T-helper 2 cell treated with Interferon-gamma antibody and Interleukin-4, amounts not matched to agents 5 μg/mL and 100 μg/mL, for 36 hours (primary cell): ENCODE measurements around the gene F2RL1.
"Not testable (repeated sequence)": the region's sequence is repeated elsewhere in the genome, so short reads cannot be mapped to it uniquely, and the experiment has no call there.

Source experiments
- DNase-seq: peaks from one replicate; pipeline ENCODE4 v3.0.0; 2021; ENCODE audit warnings: low spot score
- H3K27ac Mint-ChIP-seq: one replicate; pipeline ENCODE4 v1.8.0; 2021; ENCODE audit warnings: mild to moderate bottlenecking, mixed read lengths
- H3K27me3 Mint-ChIP-seq: one replicate; pipeline ENCODE4 v1.8.0; 2021; ENCODE audit warnings: low read depth, mixed read lengths
- H3K36me3 Mint-ChIP-seq: one replicate; pipeline ENCODE4 v1.8.0; 2021; ENCODE audit warnings: low read depth, mixed read lengths
- H3K4me1 Mint-ChIP-seq: one replicate; pipeline ENCODE4 v1.8.0; 2021; ENCODE audit warnings: low read depth, mixed read lengths
- H3K4me3 Mint-ChIP-seq: one replicate; pipeline ENCODE4 v1.8.0; 2022; ENCODE audit warnings: mild to moderate bottlenecking, moderate library complexity, mixed read lengths
- H3K9me3 Mint-ChIP-seq: one replicate; pipeline ENCODE4 v1.8.0; 2021; ENCODE audit warnings: mixed read lengths

F2RL1 gene

GRCh38 chr5:76818844-76819831 is at the start of gene F2RL1:
TSS of gene F2RL1 (plus strand) at chr5:76819030. CDS start at chr5:76819183, 153 bp downstream.
- Mint-ChIP-seq H3K27ac (no peak within 1 kb of the TSS), H3K4me3 (peak within 1 kb of the TSS; percentile 74), H3K36me3 (no peaks in the 10 kb centered on the region), H3K27me3 (peaks cover 69% of the 10 kb centered on the region), H3K4me1 (peaks cover 11% of the 10 kb centered on the region), H3K9me3 (no peaks in the 10 kb centered on the region)
- no peak for DNase-seq

GRCh38 chr5:76771041-76771440 is 47.8 kb upstream of the F2RL1 start:
- H3K36me3 Mint-ChIP-seq, H3K4me3 Mint-ChIP-seq, H3K27me3 Mint-ChIP-seq, H3K9me3 Mint-ChIP-seq, DNase-seq, H3K27ac Mint-ChIP-seq, H3K4me1 Mint-ChIP-seq: not testable (repeated sequence)

GRCh38 chr5:76771705-76772405 is 47.0 kb upstream of the F2RL1 start:
- H3K27me3 Mint-ChIP-seq, result no peaks in the 10 kb centered on the region
- peaks cover 2% of the 10 kb centered on the region for H3K4me1 Mint-ChIP-seq
- H3K4me3 Mint-ChIP-seq, result no peak overlapping the region
- no peaks in the 10 kb centered on the region for H3K36me3 Mint-ChIP-seq
- DNase-seq, result no peak
- H3K9me3 Mint-ChIP-seq, result no peaks in the 10 kb centered on the region
- no peak overlapping the region for H3K27ac Mint-ChIP-seq

- no peaks in the 10 kb centered on the region for H3K27me3 Mint-ChIP-seq
- H3K27ac Mint-ChIP-seq, result no peak overlapping the region
- DNase-seq, result no peak
- no peaks in the 10 kb centered on the region for H3K36me3 Mint-ChIP-seq
- H3K9me3 Mint-ChIP-seq, result no peaks in the 10 kb centered on the region
- H3K4me1 Mint-ChIP-seq, result peaks cover 5% of the 10 kb centered on the region
- no peak overlapping the region for H3K4me3 Mint-ChIP-seq
Measured at GRCh38 chr5:76775921-76776320, 42.9 kb upstream of the F2RL1 start.

- Mint-ChIP-seq H3K36me3 (no peaks in the 10 kb centered on the region), H3K4me1 (peaks cover 5% of the 10 kb centered on the region), H3K27ac (no peak overlapping the region), H3K9me3 (no peaks in the 10 kb centered on the region), H3K4me3 (no peak overlapping the region), H3K27me3 (no peaks in the 10 kb centered on the region)
- no peak for DNase-seq
Measured at GRCh38 chr5:76776391-76776790, 42.4 kb upstream of the F2RL1 start.

- not testable (repeated sequence) for H3K4me1 Mint-ChIP-seq, H3K27ac Mint-ChIP-seq, H3K4me3 Mint-ChIP-seq, H3K36me3 Mint-ChIP-seq, H3K27me3 Mint-ChIP-seq, DNase-seq, H3K9me3 Mint-ChIP-seq
Measured at GRCh38 chr5:76780616-76781015, 38.2 kb upstream of the F2RL1 start.

- H3K27me3 Mint-ChIP-seq, result peaks cover 5% of the 10 kb centered on the region
- no peak overlapping the region for H3K4me3 Mint-ChIP-seq
- H3K36me3 Mint-ChIP-seq, result no peaks in the 10 kb centered on the region
- H3K9me3 Mint-ChIP-seq, result no peaks in the 10 kb centered on the region
- H3K27ac Mint-ChIP-seq, result no peak overlapping the region
- H3K4me1 Mint-ChIP-seq, result peaks cover 5% of the 10 kb centered on the region
- DNase-seq, result no peak
Measured at GRCh38 chr5:76781775-76782174, 37.1 kb upstream of the F2RL1 start.

- no peak for DNase-seq
- H3K4me3 Mint-ChIP-seq, result no peak overlapping the region
- no peak overlapping the region for H3K27ac Mint-ChIP-seq
- H3K36me3 Mint-ChIP-seq, result no peaks in the 10 kb centered on the region
- peaks cover 5% of the 10 kb centered on the region for H3K27me3 Mint-ChIP-seq
- H3K9me3 Mint-ChIP-seq, result no peaks in the 10 kb centered on the region
- H3K4me1 Mint-ChIP-seq, result peaks cover 5% of the 10 kb centered on the region
Measured at GRCh38 chr5:76782444-76782843, 36.4 kb upstream of the F2RL1 start.

- no peaks in the 10 kb centered on the region for H3K36me3 Mint-ChIP-seq
- no peak overlapping the region for H3K27ac Mint-ChIP-seq
- peaks cover 5% of the 10 kb centered on the region for H3K27me3 Mint-ChIP-seq
- peaks cover 18% of the 10 kb centered on the region for H3K4me1 Mint-ChIP-seq
- no peak overlapping the region for H3K4me3 Mint-ChIP-seq
- H3K9me3 Mint-ChIP-seq, result peaks cover 9% of the 10 kb centered on the region
- no peak for DNase-seq
Measured at GRCh38 chr5:76787237-76787636, 31.6 kb upstream of the F2RL1 start.

- Mint-ChIP-seq H3K27ac (no peak overlapping the region), H3K9me3 (peaks cover 9% of the 10 kb centered on the region), H3K36me3 (no peaks in the 10 kb centered on the region), H3K27me3 (peaks cover 5% of the 10 kb centered on the region), H3K4me3 (no peak overlapping the region), H3K4me1 (peaks cover 18% of the 10 kb centered on the region)
- DNase-seq, result no peak
Measured at GRCh38 chr5:76788362-76788761, 30.5 kb upstream of the F2RL1 start.

- not testable (repeated sequence) for H3K4me3 Mint-ChIP-seq, H3K27ac Mint-ChIP-seq, H3K36me3 Mint-ChIP-seq, H3K27me3 Mint-ChIP-seq, DNase-seq, H3K9me3 Mint-ChIP-seq
- peaks cover 18% of the 10 kb centered on the region for H3K4me1 Mint-ChIP-seq
Measured at GRCh38 chr5:76789275-76789674, 29.6 kb upstream of the F2RL1 start.

GRCh38 chr5:76789991-76790581 is 28.7 kb upstream of the F2RL1 start:
- no peak for DNase-seq
- H3K27me3 Mint-ChIP-seq, result no peaks in the 10 kb centered on the region
- peak overlapping the region; percentile 54 for H3K27ac Mint-ChIP-seq
- no peak overlapping the region for H3K4me3 Mint-ChIP-seq
- H3K9me3 Mint-ChIP-seq, result peaks cover 9% of the 10 kb centered on the region
- peaks cover 18% of the 10 kb centered on the region for H3K4me1 Mint-ChIP-seq
- H3K36me3 Mint-ChIP-seq, result no peaks in the 10 kb centered on the region

GRCh38 chr5:76790632-76791290 is 28.1 kb upstream of the F2RL1 start:
- no peaks in the 10 kb centered on the region for H3K27me3 Mint-ChIP-seq
- peak overlapping the region; percentile 54 for H3K27ac Mint-ChIP-seq
- H3K4me1 Mint-ChIP-seq, result peaks cover 16% of the 10 kb centered on the region
- H3K4me3 Mint-ChIP-seq, result no peak overlapping the region
- no peaks in the 10 kb centered on the region for H3K36me3 Mint-ChIP-seq
- peak; percentile 16 for DNase-seq
- peaks cover 9% of the 10 kb centered on the region for H3K9me3 Mint-ChIP-seq
